Keratinocyte (primary cell): ENCODE results near the gene L3MBTL3.

ENCODE experiments used
- EZH2 ChIP-seq: IDR thresholded peaks from one replicate; pipeline ENCODE4 v1.6.1; 2012; ENCODE audit warnings: inconsistent platforms, mild to moderate bottlenecking, low read length, moderate library complexity
- TF ChIP-seq, protein P1 (sequence below), 3 experiments: IDR thresholded peaks in 1 of 3; conservative IDR thresholded peaks in 1 of 3; optimal IDR thresholded peaks in 1 of 3; 2 replicates in 2 of 3; 3 replicates in 1 of 3; pipeline versions ENCODE3 to v1.5.1; 2011; ENCODE audit warnings: low read length in 3 of 3, mild to moderate bottlenecking in 3 of 3, moderate library complexity in 2 of 3, control low read depth in 1 of 3, inconsistent platforms in 1 of 3; ENCODE audit not compliant: insufficient read depth in 2 of 3; ENCODE audit errors: extremely low read depth in 1 of 3

DNA sequence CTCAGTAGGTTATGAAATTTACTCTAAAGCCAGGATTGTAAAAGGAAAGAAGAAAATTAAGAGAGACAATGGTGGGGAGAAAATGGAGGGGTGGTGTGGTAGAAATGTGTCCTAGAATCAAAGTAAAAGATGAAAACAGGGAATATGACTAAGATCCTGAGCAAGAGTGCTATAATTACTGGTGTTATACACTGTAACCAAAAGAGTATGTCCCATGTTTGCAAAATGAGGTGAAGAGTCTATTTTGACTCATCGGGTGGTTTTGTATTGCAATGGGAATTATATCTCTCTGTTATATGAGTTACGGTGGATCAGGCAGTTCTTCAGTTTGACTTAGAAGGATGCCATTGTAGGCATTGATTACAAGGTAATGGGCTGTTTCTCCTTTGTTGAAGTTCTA, 8.5 kb downstream of the L3MBTL3 start:
- TF ChIP-seq, protein P1, sequence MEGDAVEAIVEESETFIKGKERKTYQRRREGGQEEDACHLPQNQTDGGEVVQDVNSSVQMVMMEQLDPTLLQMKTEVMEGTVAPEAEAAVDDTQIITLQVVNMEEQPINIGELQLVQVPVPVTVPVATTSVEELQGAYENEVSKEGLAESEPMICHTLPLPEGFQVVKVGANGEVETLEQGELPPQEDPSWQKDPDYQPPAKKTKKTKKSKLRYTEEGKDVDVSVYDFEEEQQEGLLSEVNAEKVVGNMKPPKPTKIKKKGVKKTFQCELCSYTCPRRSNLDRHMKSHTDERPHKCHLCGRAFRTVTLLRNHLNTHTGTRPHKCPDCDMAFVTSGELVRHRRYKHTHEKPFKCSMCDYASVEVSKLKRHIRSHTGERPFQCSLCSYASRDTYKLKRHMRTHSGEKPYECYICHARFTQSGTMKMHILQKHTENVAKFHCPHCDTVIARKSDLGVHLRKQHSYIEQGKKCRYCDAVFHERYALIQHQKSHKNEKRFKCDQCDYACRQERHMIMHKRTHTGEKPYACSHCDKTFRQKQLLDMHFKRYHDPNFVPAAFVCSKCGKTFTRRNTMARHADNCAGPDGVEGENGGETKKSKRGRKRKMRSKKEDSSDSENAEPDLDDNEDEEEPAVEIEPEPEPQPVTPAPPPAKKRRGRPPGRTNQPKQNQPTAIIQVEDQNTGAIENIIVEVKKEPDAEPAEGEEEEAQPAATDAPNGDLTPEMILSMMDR (optimal IDR thresholded peaks at IDR 0.05 in 1 of 3, IDR thresholded peaks at IDR 0.05 in 1 of 3, conservative IDR thresholded peaks at IDR 0.05 in 1 of 3; ENCODE audit: extremely low read depth in 1 of 3, insufficient read depth in 2 of 3, low read length in 3 of 3): no peak
- TF ChIP-seq EZH2: no peak
